Measurements from ENCODE around the gene PTCD2.

Gene PTCD2

DNA sequence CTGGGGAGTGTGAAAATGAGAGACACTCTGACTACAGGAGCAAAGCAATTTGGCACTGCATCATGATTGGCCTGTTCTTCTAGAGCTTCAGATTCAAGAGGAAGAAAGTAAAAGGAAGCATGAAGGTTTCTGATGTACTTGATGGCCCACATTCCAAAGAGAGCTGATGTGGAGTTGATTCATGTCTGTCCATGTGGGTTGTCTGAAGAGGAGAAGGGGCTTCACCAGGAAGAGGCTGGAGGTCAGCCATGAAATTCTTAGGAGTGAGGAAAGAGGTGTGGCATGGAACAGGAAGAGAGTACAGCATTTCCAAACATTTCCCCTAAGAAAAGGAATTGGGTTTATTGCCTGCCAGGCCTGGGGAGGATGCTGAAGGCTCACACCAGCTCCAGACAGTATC is 70.7 kb downstream of the PTCD2 start:
- H3K4me3 ChIP-seq (ENCODE audit: low read length), result no peak overlapping the region
- no peak for DNase-seq (ENCODE audit: low read depth)
- TF ChIP-seq, protein P1, sequence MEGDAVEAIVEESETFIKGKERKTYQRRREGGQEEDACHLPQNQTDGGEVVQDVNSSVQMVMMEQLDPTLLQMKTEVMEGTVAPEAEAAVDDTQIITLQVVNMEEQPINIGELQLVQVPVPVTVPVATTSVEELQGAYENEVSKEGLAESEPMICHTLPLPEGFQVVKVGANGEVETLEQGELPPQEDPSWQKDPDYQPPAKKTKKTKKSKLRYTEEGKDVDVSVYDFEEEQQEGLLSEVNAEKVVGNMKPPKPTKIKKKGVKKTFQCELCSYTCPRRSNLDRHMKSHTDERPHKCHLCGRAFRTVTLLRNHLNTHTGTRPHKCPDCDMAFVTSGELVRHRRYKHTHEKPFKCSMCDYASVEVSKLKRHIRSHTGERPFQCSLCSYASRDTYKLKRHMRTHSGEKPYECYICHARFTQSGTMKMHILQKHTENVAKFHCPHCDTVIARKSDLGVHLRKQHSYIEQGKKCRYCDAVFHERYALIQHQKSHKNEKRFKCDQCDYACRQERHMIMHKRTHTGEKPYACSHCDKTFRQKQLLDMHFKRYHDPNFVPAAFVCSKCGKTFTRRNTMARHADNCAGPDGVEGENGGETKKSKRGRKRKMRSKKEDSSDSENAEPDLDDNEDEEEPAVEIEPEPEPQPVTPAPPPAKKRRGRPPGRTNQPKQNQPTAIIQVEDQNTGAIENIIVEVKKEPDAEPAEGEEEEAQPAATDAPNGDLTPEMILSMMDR (conservative IDR thresholded peaks at IDR 0.05; ENCODE audit: low read depth, low read length), result no peak

DNA sequence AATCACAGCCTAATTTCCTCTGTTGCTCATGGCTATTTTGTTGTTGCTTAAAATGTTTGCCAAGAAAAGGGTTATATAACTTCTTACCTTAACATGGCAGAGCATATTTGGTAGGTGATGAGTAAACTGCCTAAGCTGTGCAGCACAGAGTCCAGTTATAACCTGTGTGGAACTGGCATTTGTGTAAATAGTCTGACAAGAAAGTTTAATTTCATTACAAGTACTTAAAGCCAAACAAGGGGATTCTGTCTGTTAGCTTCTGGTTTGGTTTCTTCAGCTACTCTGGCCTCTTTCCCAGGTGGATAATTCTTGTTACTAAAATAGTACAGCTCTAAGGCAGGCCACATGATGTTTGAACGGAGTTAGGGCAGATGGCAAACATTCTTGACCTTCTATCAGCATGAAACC is 72.2 kb downstream of the PTCD2 start:
- DNase-seq (ENCODE audit: low read depth), result peak; percentile 85
- TF ChIP-seq, protein P1 (conservative IDR thresholded peaks at IDR 0.05; ENCODE audit: low read depth, low read length), result no peak
- H3K4me3 ChIP-seq (ENCODE audit: low read length), result no peak overlapping the region

DNA sequence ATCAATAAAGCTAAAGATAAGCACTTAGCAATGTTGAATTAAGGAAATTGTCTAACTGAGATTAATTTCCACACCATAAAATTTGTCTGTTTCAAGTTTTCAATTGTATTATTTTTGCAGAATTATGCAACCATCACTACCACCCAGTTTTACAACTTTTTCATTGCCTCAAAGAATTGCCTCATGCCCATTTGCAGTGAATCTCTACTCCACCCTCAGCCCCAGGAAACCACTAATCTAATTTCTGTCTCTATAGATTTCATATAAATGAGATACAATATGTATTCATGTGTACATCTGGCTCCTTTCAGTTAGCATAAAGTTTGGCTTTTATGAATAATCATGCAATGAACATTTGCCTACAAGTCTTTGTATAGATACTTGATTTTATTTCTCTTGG is 72.9 kb downstream of the PTCD2 start:
- H3K4me3 ChIP-seq (ENCODE audit: low read length), result no peak overlapping the region
- TF ChIP-seq, protein P1 (conservative IDR thresholded peaks at IDR 0.05; ENCODE audit: low read depth, low read length), result no peak
- DNase-seq (ENCODE audit: low read depth), result no peak

DNA sequence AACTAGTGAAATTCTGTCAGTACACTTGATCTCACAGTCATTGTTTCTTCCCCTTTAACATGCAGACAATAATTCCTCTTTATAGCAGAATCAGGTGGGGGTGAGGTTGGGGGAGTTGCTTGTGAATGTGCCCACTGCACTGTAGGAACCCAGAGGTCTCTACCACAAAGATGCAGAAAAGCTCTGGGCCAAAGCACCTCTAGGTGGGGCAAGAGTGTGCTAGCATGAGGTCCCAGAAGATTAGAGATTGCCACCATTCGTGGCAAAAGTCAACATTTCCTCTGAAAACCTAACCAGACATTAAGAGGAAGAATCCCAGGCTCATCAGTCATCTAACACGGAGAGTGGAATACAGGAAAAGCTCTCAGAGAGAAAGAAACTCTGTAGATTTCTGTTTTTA is 74.5 kb downstream of the PTCD2 start:
- TF ChIP-seq, protein P1 (conservative IDR thresholded peaks at IDR 0.05; ENCODE audit: low read depth, low read length), result peak; percentile 58
- DNase-seq (ENCODE audit: low read depth), result no peak
- H3K4me3 ChIP-seq (ENCODE audit: low read length), result no peak overlapping the region

DNA sequence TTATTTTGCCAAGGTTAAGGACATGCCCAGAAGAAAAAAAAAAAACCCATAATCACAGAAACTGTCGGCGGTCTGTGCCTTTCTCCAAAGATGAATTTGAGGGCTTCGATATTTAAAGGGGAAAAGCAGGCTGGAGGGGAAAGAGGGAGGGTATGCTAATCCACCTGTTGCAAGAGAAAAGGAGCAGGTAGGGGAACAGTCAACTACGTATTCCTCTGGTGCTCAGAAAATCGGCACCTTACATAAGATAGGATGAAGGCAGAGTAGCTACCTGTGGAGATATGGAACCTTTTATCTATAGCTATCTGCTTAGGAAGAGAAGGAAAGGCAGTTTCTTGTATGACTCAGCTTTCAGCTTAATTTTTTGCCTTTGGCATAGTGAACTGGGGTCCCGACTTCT is 77.7 kb downstream of the PTCD2 start:
- DNase-seq (ENCODE audit: low read depth), result no peak
- H3K4me3 ChIP-seq (ENCODE audit: low read length), result no peak overlapping the region
- TF ChIP-seq, protein P1 (conservative IDR thresholded peaks at IDR 0.05; ENCODE audit: low read depth, low read length), result no peak

DNA sequence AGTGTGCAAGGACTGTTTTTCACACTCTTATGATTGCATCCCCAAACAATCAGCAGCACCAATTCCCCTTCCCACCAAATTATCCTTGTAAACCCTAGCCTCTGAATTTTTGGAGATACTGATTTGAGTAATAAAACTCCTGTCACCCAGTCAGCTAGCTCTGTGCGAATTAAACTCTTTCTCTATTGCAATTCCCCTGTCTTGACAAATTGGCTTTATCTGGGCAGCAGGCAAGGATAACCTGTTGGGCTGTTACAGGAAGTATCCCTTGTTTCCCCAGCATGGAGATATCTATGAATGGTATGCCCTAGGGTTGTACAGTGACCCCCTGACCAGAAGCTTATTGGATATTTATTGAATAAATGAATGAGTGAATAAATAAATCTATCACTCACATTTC is 80.8 kb downstream of the PTCD2 start:
- TF ChIP-seq, protein P1 (conservative IDR thresholded peaks at IDR 0.05; ENCODE audit: low read depth, low read length), result no peak
- DNase-seq (ENCODE audit: low read depth), result no peak
- no peak overlapping the region for H3K4me3 ChIP-seq (ENCODE audit: low read length)

DNA sequence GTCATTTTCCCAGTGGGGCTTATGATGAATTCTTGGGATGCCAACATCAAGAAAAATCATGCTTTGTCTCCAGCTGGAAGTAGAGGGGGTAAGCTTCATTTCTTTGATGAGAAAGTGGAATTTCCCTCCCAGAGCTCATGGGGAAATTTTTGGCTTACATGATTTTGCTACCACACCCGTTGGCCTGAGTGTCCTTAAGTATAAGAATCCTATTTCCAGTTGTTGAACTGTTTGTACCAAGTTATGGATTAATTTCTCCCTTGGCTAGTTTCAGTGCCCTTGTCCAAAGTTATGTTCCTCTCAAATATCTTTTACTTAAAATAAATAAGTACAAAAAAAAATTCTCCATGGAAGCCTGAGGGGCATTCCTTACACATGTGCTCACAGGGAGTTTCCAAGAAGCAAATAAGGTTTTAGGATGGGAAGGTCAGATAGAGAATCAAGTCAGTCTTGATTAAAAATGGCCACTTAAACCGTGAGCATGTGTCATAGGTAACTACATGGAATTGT is 82.3 kb downstream of the PTCD2 start:
- TF ChIP-seq, protein P1 (conservative IDR thresholded peaks at IDR 0.05; ENCODE audit: low read depth, low read length), result no peak
- DNase-seq (ENCODE audit: low read depth), result no peak
- no peak overlapping the region for H3K4me3 ChIP-seq (ENCODE audit: low read length)

Measured in retinal pigment epithelial cell (primary cell).